ENCODE data around the gene C1RL. TPM values are rescaled to one million over a fixed set of nuclear protein-coding genes. Genes with fewer than 3 reads are reported as not detected.

Gene C1RL
- total RNA-seq, 1 donor from 2014 or later: 32.4 TPM

DNA sequence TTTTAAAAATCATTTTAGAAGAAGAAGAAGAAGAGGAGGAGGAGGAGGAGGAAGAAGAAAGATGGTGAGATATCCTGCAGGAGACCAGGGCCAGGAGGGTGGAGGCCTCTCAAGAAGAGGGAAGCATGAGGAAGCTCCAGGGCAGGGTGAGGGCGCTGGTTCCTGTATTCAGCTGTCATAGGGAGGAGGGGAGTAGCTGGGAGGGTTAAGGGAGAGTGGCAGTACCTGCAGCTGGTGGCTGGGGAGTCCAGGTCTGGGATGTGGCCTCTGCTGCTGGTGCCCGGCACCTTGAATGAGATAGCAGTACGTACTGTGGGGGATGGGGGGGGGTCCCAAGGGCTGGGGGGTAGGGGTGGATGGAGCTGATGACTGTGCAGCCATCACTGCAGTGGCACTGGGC is 9.9 kb upstream of the C1RL start:
- Mint-ChIP-seq H3K4me3 (no peak overlapping the region), H3K36me3 (peaks cover 19% of the 10 kb centered on the region), H3K27me3 (no peaks in the 10 kb centered on the region), H3K9me3 (no peaks in the 10 kb centered on the region), H3K27ac (no peak overlapping the region), H3K4me1 (ENCODE audit: unreplicated experiment) (peaks cover 7% of the 10 kb centered on the region)
- TF ChIP-seq CTCF (conservative IDR thresholded peaks at IDR 0.05): no peak
- DNase-seq (ENCODE audit: extremely low spot score, unreplicated experiment): no peak

DNA sequence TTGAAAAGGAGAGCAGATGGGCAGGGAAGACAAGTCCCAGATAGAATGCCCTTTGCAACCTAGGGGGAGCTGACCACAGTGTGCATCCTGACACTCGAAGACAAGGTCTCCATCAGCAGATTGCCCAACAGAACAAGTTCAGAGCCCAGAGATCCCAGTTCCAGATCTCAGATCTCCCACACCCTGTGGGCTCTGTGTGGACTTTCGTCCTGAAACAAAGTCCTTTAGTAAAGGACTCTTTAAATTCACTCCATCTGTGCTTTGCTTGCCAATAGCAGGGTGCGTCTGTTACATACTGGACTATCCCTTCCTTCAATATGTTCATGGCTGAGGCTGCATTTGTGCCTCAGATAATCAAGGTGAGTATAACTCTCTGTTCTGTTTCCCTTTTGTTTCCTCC is 8.7 kb upstream of the C1RL start:
- no peak for DNase-seq (ENCODE audit: extremely low spot score, unreplicated experiment)

GRCh38 chr12:7116916-7117315 is 7.9 kb upstream of the C1RL start:
- Mint-ChIP-seq H3K27me3 (no peaks in the 10 kb centered on the region), H3K36me3 (peaks cover 16% of the 10 kb centered on the region), H3K9me3 (no peaks in the 10 kb centered on the region), H3K4me1 (ENCODE audit: unreplicated experiment) (no peaks in the 10 kb centered on the region), H3K27ac (no peak overlapping the region), H3K4me3 (no peak overlapping the region)
- TF ChIP-seq CTCF (conservative IDR thresholded peaks at IDR 0.05): no peak
- DNase-seq (ENCODE audit: extremely low spot score, unreplicated experiment): no peak

More for the DNA sequence above, 8.7 kb upstream of the C1RL start:
- no peak overlapping the region for H3K27ac Mint-ChIP-seq
- H3K4me1 Mint-ChIP-seq (ENCODE audit: unreplicated experiment): no peaks in the 10 kb centered on the region
- peaks cover 16% of the 10 kb centered on the region for H3K36me3 Mint-ChIP-seq
- TF ChIP-seq CTCF (conservative IDR thresholded peaks at IDR 0.05): no peak
- no peaks in the 10 kb centered on the region for H3K27me3 Mint-ChIP-seq
- H3K4me3 Mint-ChIP-seq: no peak overlapping the region
- H3K9me3 Mint-ChIP-seq: no peaks in the 10 kb centered on the region

- no peaks in the 10 kb centered on the region for H3K9me3 Mint-ChIP-seq
- H3K36me3 Mint-ChIP-seq: peaks cover 16% of the 10 kb centered on the region
- no peak overlapping the region for H3K27ac Mint-ChIP-seq
- TF ChIP-seq CTCF (conservative IDR thresholded peaks at IDR 0.05): no peak
- no peak for DNase-seq (ENCODE audit: extremely low spot score, unreplicated experiment)
- H3K4me3 Mint-ChIP-seq: no peak overlapping the region
- no peaks in the 10 kb centered on the region for H3K27me3 Mint-ChIP-seq
- no peaks in the 10 kb centered on the region for H3K4me1 Mint-ChIP-seq (ENCODE audit: unreplicated experiment)
These were observed 7.2 kb upstream of the C1RL start for GRCh38 chr12:7116196-7116595.

GRCh38 chr12:7114851-7115250 is 5.8 kb upstream of the C1RL start:
- TF ChIP-seq CTCF (conservative IDR thresholded peaks at IDR 0.05): no peak
- Mint-ChIP-seq H3K27me3 (no peaks in the 10 kb centered on the region), H3K4me3 (no peak overlapping the region), H3K27ac (no peak overlapping the region), H3K9me3 (no peaks in the 10 kb centered on the region), H3K4me1 (ENCODE audit: unreplicated experiment) (no peaks in the 10 kb centered on the region), H3K36me3 (peaks cover 16% of the 10 kb centered on the region)
- no peak for DNase-seq (ENCODE audit: extremely low spot score, unreplicated experiment)

DNA sequence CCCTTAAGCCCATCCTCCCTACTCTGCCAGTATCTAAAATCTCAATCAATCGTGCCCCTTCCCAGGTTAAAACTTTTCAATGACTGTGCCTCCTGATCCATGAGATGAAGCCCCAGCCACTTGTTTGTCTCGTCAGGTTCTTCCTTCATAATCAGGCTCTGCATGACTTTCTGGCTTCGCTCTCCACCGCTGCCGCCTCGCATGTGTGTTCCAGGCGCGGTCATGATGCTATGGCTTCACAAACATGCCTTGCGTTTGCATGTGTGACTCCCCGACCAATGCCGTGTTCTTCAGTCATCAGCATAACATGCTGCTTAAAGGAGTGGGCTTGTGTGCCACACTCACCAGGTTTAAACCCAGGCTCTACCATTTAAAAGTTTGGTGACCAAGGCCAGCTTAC is 5.0 kb upstream of the C1RL start:
- H3K27ac Mint-ChIP-seq: no peak overlapping the region
- DNase-seq (ENCODE audit: extremely low spot score, unreplicated experiment): no peak
- H3K27me3 Mint-ChIP-seq: no peaks in the 10 kb centered on the region
- no peaks in the 10 kb centered on the region for H3K9me3 Mint-ChIP-seq
- no peak for TF ChIP-seq CTCF (conservative IDR thresholded peaks at IDR 0.05)
- H3K36me3 Mint-ChIP-seq: peaks cover 19% of the 10 kb centered on the region
- no peaks in the 10 kb centered on the region for H3K4me1 Mint-ChIP-seq (ENCODE audit: unreplicated experiment)
- no peak overlapping the region for H3K4me3 Mint-ChIP-seq

All from type B pancreatic cell (in vitro differentiated cells).